Esophagus squamous epithelium (tissue), 4 donors: Measurements from ENCODE around the gene RHEBL1.

Source experiments
- POLR2A ChIP-seq, 4 donors: fragments of 450-650 bp; IDR thresholded peaks; one replicate each; pipeline ENCODE4 v1.6.1; 2017; ENCODE audit warnings: antibody characterized with exemption in 4 of 4, mild to moderate bottlenecking in 4 of 4, moderate library complexity in 3 of 4
- TF ChIP-seq, protein P1 (sequence below), 6 experiments: fragments of 450-650 bp in 4 of 6; fragments of 200-600 bp in 2 of 6; sonication (generic) in 2 of 6; IDR thresholded peaks; one replicate each; pipeline ENCODE4 v1.5.1; 2016 to 2019; ENCODE audit warnings: antibody characterized with exemption in 6 of 6, mild to moderate bottlenecking in 4 of 6, moderate library complexity in 4 of 6

DNA sequence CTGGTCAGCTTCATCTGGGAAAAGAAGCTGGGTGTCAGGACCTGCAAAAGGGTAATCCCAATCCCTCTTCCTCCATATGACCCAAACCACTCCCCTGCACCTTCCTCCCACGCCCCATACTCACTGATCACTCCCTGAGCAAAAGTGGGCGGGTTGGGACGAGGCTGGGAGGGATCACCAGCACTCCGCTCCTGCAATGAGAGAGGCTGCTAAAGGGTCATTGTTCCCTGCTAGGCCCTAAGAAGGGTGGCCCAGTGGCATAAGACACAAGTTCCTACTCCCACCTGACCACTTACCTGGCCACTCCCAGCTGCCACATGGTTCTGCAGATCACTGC, 35.5 kb downstream of the RHEBL1 start:
- TF ChIP-seq POLR2A (IDR thresholded peaks at IDR 0.05), result no peak
- TF ChIP-seq, protein P1, sequence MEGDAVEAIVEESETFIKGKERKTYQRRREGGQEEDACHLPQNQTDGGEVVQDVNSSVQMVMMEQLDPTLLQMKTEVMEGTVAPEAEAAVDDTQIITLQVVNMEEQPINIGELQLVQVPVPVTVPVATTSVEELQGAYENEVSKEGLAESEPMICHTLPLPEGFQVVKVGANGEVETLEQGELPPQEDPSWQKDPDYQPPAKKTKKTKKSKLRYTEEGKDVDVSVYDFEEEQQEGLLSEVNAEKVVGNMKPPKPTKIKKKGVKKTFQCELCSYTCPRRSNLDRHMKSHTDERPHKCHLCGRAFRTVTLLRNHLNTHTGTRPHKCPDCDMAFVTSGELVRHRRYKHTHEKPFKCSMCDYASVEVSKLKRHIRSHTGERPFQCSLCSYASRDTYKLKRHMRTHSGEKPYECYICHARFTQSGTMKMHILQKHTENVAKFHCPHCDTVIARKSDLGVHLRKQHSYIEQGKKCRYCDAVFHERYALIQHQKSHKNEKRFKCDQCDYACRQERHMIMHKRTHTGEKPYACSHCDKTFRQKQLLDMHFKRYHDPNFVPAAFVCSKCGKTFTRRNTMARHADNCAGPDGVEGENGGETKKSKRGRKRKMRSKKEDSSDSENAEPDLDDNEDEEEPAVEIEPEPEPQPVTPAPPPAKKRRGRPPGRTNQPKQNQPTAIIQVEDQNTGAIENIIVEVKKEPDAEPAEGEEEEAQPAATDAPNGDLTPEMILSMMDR (IDR thresholded peaks at IDR 0.05), result no peak
